ENCODE measurements around the gene NATD1. TPM values are rescaled to one million over a fixed set of nuclear protein-coding genes. Genes with fewer than 3 reads are reported as not detected.

NATD1 gene
- total RNA-seq, 1 experiment from 2014 or later = 0.75 TPM

- Histone ChIP-seq H3K4me1 (ENCODE audit: insufficient read depth, low read length, poor library complexity, severe bottlenecking) (peaks cover 36% of the 10 kb centered on the region), H3K36me3 (ENCODE audit: insufficient read depth, low read length, poor library complexity, severe bottlenecking) (no peaks in the 10 kb centered on the region), H3K27ac (ENCODE audit: low read depth, low read length, poor library complexity, severe bottlenecking) (peak overlapping the region; percentile 94), H3K27me3 (replicated peaks; ENCODE audit: insufficient read depth, low read depth, low read length, poor library complexity) (no peaks in the 10 kb centered on the region), H3K4me3 (ENCODE audit: low read depth, low read length, poor library complexity, severe bottlenecking) (peak overlapping the region; percentile 88), H3K9me3 (ENCODE audit: low read depth, low read length, poor library complexity, severe bottlenecking) (no peaks in the 10 kb centered on the region)
- CTCF ChIA-PET = interaction anchor here (0.6 kb wide), 1 partner anchor 71 kb away, joined by 3 read pairs; no protein-coding TSS in a partner anchor
- no peak for TF ChIP-seq CTCF (conservative IDR thresholded peaks at IDR 0.05; ENCODE audit: low read depth, low read length)
- no peak for TF ChIP-seq EZH2 (IDR thresholded peaks at IDR 0.05; ENCODE audit: borderline replicate concordance, low read depth, low read length, poor library complexity, severe bottlenecking)
- intact Hi-C loops (cut with micrococcal nuclease; ENCODE audit: unreplicated experiment) = no loop called here
- POLR2A ChIA-PET (ENCODE audit: low non-redundant PET) = interaction anchor here (0.6 to 1.2 kb wide), 2 partner anchors 160 to 187 kb away, joined by 3 to 13 read pairs; partner anchors contain the start of gene DHRS7B
- peak; percentile 76 for DNase-seq (ENCODE audit: low spot score)
- TSS peak; percentile 69 for BruUV-seq (replicated peaks)
Observed at GRCh38 chr17:21286066-21286770, 33.0 kb upstream of the NATD1 start.

GRCh38 chr17:21285164-21286065, 32.2 kb upstream of the NATD1 start:
- intact Hi-C loops (cut with micrococcal nuclease; ENCODE audit: unreplicated experiment) = loop anchor here (2.0 kb wide), 1 partner anchor 243 kb away; the partner anchor contains the start of gene USP22
- Histone ChIP-seq H3K27me3 (replicated peaks; ENCODE audit: insufficient read depth, low read depth, low read length, poor library complexity) (no peaks in the 10 kb centered on the region), H3K4me1 (ENCODE audit: insufficient read depth, low read length, poor library complexity, severe bottlenecking) (peaks cover 36% of the 10 kb centered on the region), H3K27ac (ENCODE audit: low read depth, low read length, poor library complexity, severe bottlenecking) (peak overlapping the region; percentile 94), H3K9me3 (ENCODE audit: low read depth, low read length, poor library complexity, severe bottlenecking) (no peaks in the 10 kb centered on the region), H3K36me3 (ENCODE audit: insufficient read depth, low read length, poor library complexity, severe bottlenecking) (no peaks in the 10 kb centered on the region), H3K4me3 (ENCODE audit: low read depth, low read length, poor library complexity, severe bottlenecking) (peak overlapping the region; percentile 88)
- BruUV-seq (replicated peaks) = no TSS peak
- DNase-seq (ENCODE audit: low spot score) = peak; percentile 30
- TF ChIP-seq EZH2 (IDR thresholded peaks at IDR 0.05; ENCODE audit: borderline replicate concordance, low read depth, low read length, poor library complexity, severe bottlenecking) = no peak
- no peak for TF ChIP-seq CTCF (conservative IDR thresholded peaks at IDR 0.05; ENCODE audit: low read depth, low read length)
- POLR2A ChIA-PET (ENCODE audit: low non-redundant PET) = interaction anchor here (0.6 kb wide), 1 partner anchor 186 kb away, joined by 13 read pairs; no protein-coding TSS in a partner anchor
- CTCF ChIA-PET = no interaction called here

- intact Hi-C loops (cut with micrococcal nuclease; ENCODE audit: unreplicated experiment) = loop anchor here (2.0 to 5.0 kb wide), 2 partner anchors 173 to 242 kb away; partner anchors contain the start of gene USP22
- H3K4me1 ChIP-seq (ENCODE audit: insufficient read depth, low read length, poor library complexity, severe bottlenecking) = peaks cover 36% of the 10 kb centered on the region
Observed at GRCh38 chr17:21284319-21285163, 31.3 kb upstream of the NATD1 start, which contains the start of gene MAP2K3. Gene MAP2K3, plus strand, starts transcription at chr17:21284711. Its CDS starts 210 bp downstream, at chr17:21284921.

More at GRCh38 chr17:21284319-21285163, 31.3 kb upstream of the NATD1 start, which contains the start of gene MAP2K3:
- Histone ChIP-seq H3K27ac (ENCODE audit: low read depth, low read length, poor library complexity, severe bottlenecking) (peak within 1 kb of the TSS; percentile 94), H3K27me3 (replicated peaks; ENCODE audit: insufficient read depth, low read depth, low read length, poor library complexity) (no peaks in the 10 kb centered on the region), H3K36me3 (ENCODE audit: insufficient read depth, low read length, poor library complexity, severe bottlenecking) (no peaks in the 10 kb centered on the region), H3K4me3 (ENCODE audit: low read depth, low read length, poor library complexity, severe bottlenecking) (peak within 1 kb of the TSS; percentile 88), H3K9me3 (ENCODE audit: low read depth, low read length, poor library complexity, severe bottlenecking) (no peaks in the 10 kb centered on the region)
- BruUV-seq (replicated peaks) = no TSS peak
- no peak for TF ChIP-seq EZH2 (IDR thresholded peaks at IDR 0.05; ENCODE audit: borderline replicate concordance, low read depth, low read length, poor library complexity, severe bottlenecking)
- no peak for TF ChIP-seq CTCF (conservative IDR thresholded peaks at IDR 0.05; ENCODE audit: low read depth, low read length)
- CTCF ChIA-PET = no interaction called here
- DNase-seq (ENCODE audit: low spot score) = peak; percentile 99
- POLR2A ChIA-PET (ENCODE audit: low non-redundant PET) = no interaction called here
